ENCODE measurements around the gene PRG3.

GRCh38 chr11:57391111-57391510 is 10.2 kb upstream of the PRG3 start:
- no peak for TF ChIP-seq EZH2phosphoT487 (IDR thresholded peaks at IDR 0.05; ENCODE audit: borderline replicate concordance)
- no peak for TF ChIP-seq ATF3 (IDR thresholded peaks at IDR 0.05)
- TF ChIP-seq YY1 (IDR thresholded peaks at IDR 0.05; ENCODE audit: extremely low read depth, insufficient replicate concordance, low read depth, low read length) = no peak
- no peak for TF ChIP-seq RAD21 (IDR thresholded peaks at IDR 0.05; ENCODE audit: low read depth)
- TF ChIP-seq POLR2A (IDR thresholded peaks at IDR 0.05; ENCODE audit: borderline replicate concordance, extremely low read depth, insufficient read depth, insufficient read length) = no peak
- TF ChIP-seq CTCF (IDR thresholded peaks at IDR 0.05 in 2 of 3, conservative IDR thresholded peaks at IDR 0.05 in 1 of 3; ENCODE audit: borderline replicate concordance in 1 of 3, insufficient read depth in 1 of 3, low read depth in 2 of 3, low read length in 2 of 3) = no peak
- no peak for TF ChIP-seq EZH2 (IDR thresholded peaks at IDR 0.05)
- no peak for TF ChIP-seq ZFX (IDR thresholded peaks at IDR 0.05)
- TF ChIP-seq TCF7L2 (IDR thresholded peaks at IDR 0.05; ENCODE audit: borderline replicate concordance, extremely low read depth, insufficient read depth, insufficient read length) = no peak
- no peak for TF ChIP-seq POLR2AphosphoS5 (IDR thresholded peaks at IDR 0.05; ENCODE audit: low read depth, low read length)
